Stimulated activated CD4-positive, alpha-beta T cell treated with anti-CD3 and anti-CD28 coated beads, Interleukin-4, amount 100 ng/mL, for 48 hours (primary cell): ENCODE measurements around the gene TCF12.
"Not testable (repeated sequence)": the region's sequence is repeated elsewhere in the genome, so short reads cannot be mapped to it uniquely, and the experiment has no call there.

Experiments
- DNase-seq, 2 donors: peaks; one replicate each; pipeline ENCODE4 v3.0.0-alpha.2; 2020; ENCODE audit warnings: low read depth in 2 of 2

The TCF12 gene

GRCh38 chr15:56948000-56948763 lies 29.7 kb downstream of the TCF12 start:
- DNase-seq, result no peak

GRCh38 chr15:56948764-56949101 lies 30.3 kb downstream of the TCF12 start:
- no peak for DNase-seq

- no peak for DNase-seq
Measured at GRCh38 chr15:56950979-56951378, 32.5 kb downstream of the TCF12 start.

GRCh38 chr15:56953790-56954189 lies 35.3 kb downstream of the TCF12 start:
- no peak for DNase-seq

GRCh38 chr15:56955011-56955410 lies 36.6 kb downstream of the TCF12 start:
- not testable (repeated sequence) for DNase-seq

- DNase-seq, result no peak
Measured at GRCh38 chr15:56956538-56956937, 38.1 kb downstream of the TCF12 start.

- no peak for DNase-seq
Measured at GRCh38 chr15:56957812-56958406, 39.5 kb downstream of the TCF12 start.

- no peak for DNase-seq
Measured at GRCh38 chr15:56959318-56959648, 40.8 kb downstream of the TCF12 start.

GRCh38 chr15:56960116-56960515 lies 41.7 kb downstream of the TCF12 start:
- no peak for DNase-seq

- no peak for DNase-seq
Measured at GRCh38 chr15:56963126-56963525, 44.7 kb downstream of the TCF12 start.

GRCh38 chr15:56963710-56964109 lies 45.3 kb downstream of the TCF12 start:
- DNase-seq, result no peak

GRCh38 chr15:56964182-56964581 lies 45.7 kb downstream of the TCF12 start:
- no peak for DNase-seq

- no peak for DNase-seq
Measured at GRCh38 chr15:56965231-56966013, 47.0 kb downstream of the TCF12 start.

- DNase-seq, result no peak
Measured at GRCh38 chr15:56967336-56967735, 48.9 kb downstream of the TCF12 start.

GRCh38 chr15:56968256-56968655 lies 49.8 kb downstream of the TCF12 start:
- DNase-seq, result no peak

- DNase-seq, result no peak
Measured at GRCh38 chr15:56968821-56969220, 50.4 kb downstream of the TCF12 start.

- DNase-seq, result no peak
Measured at GRCh38 chr15:56969265-56969895, 50.9 kb downstream of the TCF12 start.

GRCh38 chr15:56971571-56971970 lies 53.1 kb downstream of the TCF12 start:
- DNase-seq, result no peak

- no peak for DNase-seq
Measured at GRCh38 chr15:56972016-56972415, 53.6 kb downstream of the TCF12 start.

- no peak for DNase-seq
Measured at GRCh38 chr15:56972426-56972825, 54.0 kb downstream of the TCF12 start.

- DNase-seq, result no peak
Measured at GRCh38 chr15:56973463-56973862, 55.0 kb downstream of the TCF12 start.

GRCh38 chr15:56977232-56977631 lies 58.8 kb downstream of the TCF12 start:
- no peak for DNase-seq
